Heart left ventricle (tissue), 16 donors: Measurements from ENCODE around the gene ZNF107. TPM values are rescaled to one million over a fixed set of nuclear protein-coding genes. Genes with fewer than 3 reads are reported as not detected.

ENCODE experiments used
- ATAC-seq, 4 donors: fragments of 200-7000 bp; cut with Tn5 transposase; one replicate each; pipeline ENCODE4 v1.9.1; 2020 to 2022; ENCODE audit warnings: moderate library complexity in 4 of 4, mild to moderate bottlenecking in 3 of 4, moderate number of reproducible peaks in 1 of 4
- DNase-seq, 5 donors: peaks; one replicate each; pipeline ENCODE4 v3.0.0-alpha.2; 2020
- H3K27ac ChIP-seq, 12 donors: fragments of 200-600 bp; sonication (generic) in 4 of 12; one replicate each; pipeline versions ENCODE4 v1.5.0 to v1.8.0; 2016 to 2022; ENCODE audit warnings: mild to moderate bottlenecking in 2 of 12
- H3K27me3 ChIP-seq, 9 donors: fragments of 200-600 bp; sonication (generic) in 2 of 9; one replicate each; pipeline versions ENCODE4 v1.5.1 to v1.8.0; 2016 to 2022; ENCODE audit warnings: mild to moderate bottlenecking in 3 of 9
- H3K36me3 ChIP-seq, 9 donors: fragments of 200-600 bp; sonication (generic) in 2 of 9; one replicate each; pipeline versions ENCODE4 v1.5.0 to v1.8.0; 2018 to 2022; ENCODE audit warnings: mild to moderate bottlenecking in 2 of 9
- H3K4me1 ChIP-seq, 12 donors: fragments of 200-600 bp; sonication (generic) in 4 of 12; one replicate each; pipeline versions ENCODE4 v1.5.0 to v1.8.0; 2016 to 2022; ENCODE audit warnings: mild to moderate bottlenecking in 3 of 12
- H3K4me3 ChIP-seq, 12 donors: fragments of 200-600 bp; sonication (generic) in 4 of 12; one replicate each; pipeline versions ENCODE4 v1.5.0 to v1.8.0; 2017 to 2022; ENCODE audit warnings: mild to moderate bottlenecking in 9 of 12, moderate library complexity in 4 of 12
- H3K9me3 ChIP-seq, 12 donors: fragments of 200-600 bp; sonication (generic) in 4 of 12; one replicate each; pipeline versions ENCODE4 v1.5.0 to v1.8.0; 2016 to 2022; ENCODE audit warnings: mild to moderate bottlenecking in 1 of 12
- POLR2A ChIP-seq, 2 donors: fragments of 450-650 bp; IDR thresholded peaks; one replicate each; pipeline ENCODE4 v1.6.1; 2017; ENCODE audit warnings: antibody characterized with exemption in 2 of 2, mild to moderate bottlenecking in 2 of 2, moderate library complexity in 2 of 2
- WGBS, 4 donors: extraction: QIAGEN DNeasy Blood & Tissue Kit in 2 of 4; methylation state at CpG; one replicate each; pipeline versions ENCODE4 v1.1.5 to v1.1.7; 2013 to 2018; 5-methylcytosine and 5-hydroxymethylcytosine counted together
- intact Hi-C, 10 donors: fragments of 100-400 bp; cut with DNase I; formaldehyde crosslinking; loops; one replicate each; pipeline versions ENCODE4 v1.11.1 to v1.14.2; 2022
- polyA plus RNA-seq, 2 donors: library from polyadenylated mRNA; stranded (reverse); fragments of 200-250 nt; gene quantifications; one replicate each; pipeline ENCODE4 v1.2.3, GENCODE V29; 2013
- total RNA-seq, 9 donors: library from RNA; depleted of rRNA in 2 of 9; stranded (reverse); fragments of >200 nt in 2 of 9; fragmentation: NEBNext Ultra II Directional in 3 of 9; extraction: Animal tissue kit (Norgen Biotek cat#: 25700) in 3 of 9; gene quantifications; one replicate each; pipeline versions ENCODE4 v1.1.0 to v1.2.4, GENCODE V29; 2016 to 2023
- TF ChIP-seq, protein P1 (sequence below), 12 donors: fragments of 200-600 bp; sonication (generic) in 4 of 12; IDR thresholded peaks; one replicate each; pipeline versions ENCODE4 v1.5.0 to v1.8.0; 2018 to 2022; ENCODE audit warnings: antibody characterized with exemption in 12 of 12, mild to moderate bottlenecking in 5 of 12
- donor health status: ischemic (EF 13 %, LVEDD 7.1; RV severe dilation, severe dysfunction).
- donor health status: healthy with polysubstance abuse.
- donor health status: DM: no; HTN: yes; CAD: no.
- donor health status: DM: no; HTN: no; CAD: no.
- donor health status: ischemic (EF 25% LVEDD 6.9; RV normal size, moderate dysfunction).
- donor health status: ischemic (EF 25% LVEDD 5.7; RV mildly dilated, moderate dysfunction).
- donor health status: healthy.
- donor health status: DM: yes; HTN: yes; CAD: no.
- donor health status: ischemic (EF 35%, LVEDD 5.7; RV mildly dilated, moderate dysfunction).
- donor health status: nonischemic (EF 11% LVEDD 7.7; RV severe dilation, severe dysfunction).
- donor health status: DM: yes; HTN: yes; CAD: no.
- donor health status: PGD.
- donor health status: ischemic (EF 29% LVEDD 5.4; RV normal size, mild dysfunction).
- donor health status: nonischemic (EF 23%, LVEDD 6.1; RV moderate dilation, normal function).

The ZNF107 gene
- total and polyA plus RNA-seq, 11 donors = 0.91 to 4.0 (median 1.7) TPM

DNA sequence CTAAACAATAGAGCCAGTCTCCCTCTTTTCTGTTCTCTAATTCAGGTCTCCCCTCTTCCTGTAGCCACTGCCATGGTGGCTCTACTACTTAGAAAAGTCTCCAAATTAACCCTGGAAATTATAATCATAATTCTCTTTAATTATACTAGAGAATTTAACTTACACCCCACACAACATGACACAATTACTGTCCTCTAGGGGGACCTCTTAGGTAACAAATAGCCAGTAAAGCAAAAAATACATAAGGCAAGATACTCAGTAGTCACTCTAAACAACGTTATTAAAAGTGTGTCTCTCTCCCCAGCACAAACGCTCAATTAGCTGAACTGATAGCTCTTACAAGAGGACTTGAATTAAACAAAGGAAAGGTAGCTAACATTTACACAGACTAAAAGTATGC, 44.3 kb upstream of the ZNF107 start:
- Histone ChIP-seq H3K4me3 (no peak overlapping the region), H3K27me3 (peaks cover 0 to 5% (median 0%) of the 10 kb centered on the region in 9 donors), H3K27ac (no peak overlapping the region), H3K9me3 (peaks cover 0 to 20% (median 5%) of the 10 kb centered on the region in 12 donors), H3K36me3 (no peaks in the 10 kb centered on the region), H3K4me1 (peaks cover 0 to 3% (median 0%) of the 10 kb centered on the region in 12 donors)
- 59 to 72% (median 64%) methylated on average over 2 of the region's 2 CpGs for WGBS, 4 donors
- no peak for ATAC-seq
- TF ChIP-seq, protein P1, sequence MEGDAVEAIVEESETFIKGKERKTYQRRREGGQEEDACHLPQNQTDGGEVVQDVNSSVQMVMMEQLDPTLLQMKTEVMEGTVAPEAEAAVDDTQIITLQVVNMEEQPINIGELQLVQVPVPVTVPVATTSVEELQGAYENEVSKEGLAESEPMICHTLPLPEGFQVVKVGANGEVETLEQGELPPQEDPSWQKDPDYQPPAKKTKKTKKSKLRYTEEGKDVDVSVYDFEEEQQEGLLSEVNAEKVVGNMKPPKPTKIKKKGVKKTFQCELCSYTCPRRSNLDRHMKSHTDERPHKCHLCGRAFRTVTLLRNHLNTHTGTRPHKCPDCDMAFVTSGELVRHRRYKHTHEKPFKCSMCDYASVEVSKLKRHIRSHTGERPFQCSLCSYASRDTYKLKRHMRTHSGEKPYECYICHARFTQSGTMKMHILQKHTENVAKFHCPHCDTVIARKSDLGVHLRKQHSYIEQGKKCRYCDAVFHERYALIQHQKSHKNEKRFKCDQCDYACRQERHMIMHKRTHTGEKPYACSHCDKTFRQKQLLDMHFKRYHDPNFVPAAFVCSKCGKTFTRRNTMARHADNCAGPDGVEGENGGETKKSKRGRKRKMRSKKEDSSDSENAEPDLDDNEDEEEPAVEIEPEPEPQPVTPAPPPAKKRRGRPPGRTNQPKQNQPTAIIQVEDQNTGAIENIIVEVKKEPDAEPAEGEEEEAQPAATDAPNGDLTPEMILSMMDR (IDR thresholded peaks at IDR 0.05) = no peak
- TF ChIP-seq POLR2A (IDR thresholded peaks at IDR 0.05) = no peak
- no peak for DNase-seq
- intact Hi-C loops = loop anchor here in 3 of 10 donors (2.0 to 10.0 kb wide), 4 partner anchors 297 to 1614 kb away; no protein-coding TSS in a partner anchor

DNA sequence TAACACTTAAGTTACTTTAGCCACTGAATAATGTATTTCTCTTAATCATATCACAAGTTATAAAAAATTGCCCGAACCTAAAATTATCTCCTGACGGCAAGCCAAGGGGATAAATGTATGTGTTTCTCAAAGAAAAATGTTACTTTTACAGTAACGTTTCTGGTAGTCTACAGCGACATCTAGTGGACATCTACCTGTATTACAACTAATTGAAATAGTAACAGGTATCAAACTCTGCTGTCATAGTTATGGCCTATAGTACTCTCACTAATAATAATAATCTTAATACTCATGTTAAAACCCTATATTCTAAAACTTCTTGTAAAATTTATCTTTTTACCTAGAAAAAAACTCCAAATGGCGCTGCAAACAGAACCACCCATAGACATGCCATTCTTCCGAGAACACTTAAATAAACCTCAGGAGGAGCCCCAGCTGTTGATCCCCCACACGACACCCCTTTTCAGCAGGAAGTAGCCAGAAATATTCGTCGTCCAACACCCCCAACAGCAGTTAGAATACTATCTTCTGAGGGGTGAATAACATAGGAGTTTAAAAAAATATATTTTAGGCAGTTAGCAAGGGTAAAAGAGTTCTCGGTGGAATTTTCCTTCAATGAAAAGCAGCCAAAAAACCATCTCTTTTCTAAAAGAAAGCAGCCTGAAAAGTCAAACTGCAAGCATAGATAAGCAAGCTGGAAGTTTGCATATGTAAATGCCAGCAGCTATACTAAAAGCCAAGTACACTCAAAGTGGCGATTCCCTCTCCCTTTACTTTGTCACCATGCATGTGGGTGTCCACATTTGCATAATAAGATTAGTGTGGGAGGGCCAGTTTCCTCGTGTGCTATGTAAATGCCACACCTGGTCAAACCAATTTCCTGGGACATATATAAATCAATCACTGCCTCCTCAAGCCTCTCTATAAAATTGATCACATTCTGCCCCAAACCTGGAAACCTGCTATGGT, 40.5 kb upstream of the ZNF107 start:
- Histone ChIP-seq H3K4me1 (no peaks in the 10 kb centered on the region), H3K27ac (no peak overlapping the region), H3K9me3 (peaks cover 0 to 6% (median 0%) of the 10 kb centered on the region in 12 donors), H3K27me3 (peaks cover 0 to 5% (median 0%) of the 10 kb centered on the region in 9 donors), H3K4me3 (no peak overlapping the region), H3K36me3 (no peaks in the 10 kb centered on the region)
- intact Hi-C loops = loop anchor here in 2 of 10 donors (10.0 kb wide), 2 partner anchors 301 to 1611 kb away; no protein-coding TSS in a partner anchor
- ATAC-seq = no peak
- TF ChIP-seq POLR2A (IDR thresholded peaks at IDR 0.05) = no peak
- TF ChIP-seq, protein P1 (IDR thresholded peaks at IDR 0.05) = peak; percentile 67 to 94 (median 86)
- WGBS, 4 donors = 20 to 24% (median 22%) methylated on average over 12 of the region's 12 CpGs
- no peak for DNase-seq

DNA sequence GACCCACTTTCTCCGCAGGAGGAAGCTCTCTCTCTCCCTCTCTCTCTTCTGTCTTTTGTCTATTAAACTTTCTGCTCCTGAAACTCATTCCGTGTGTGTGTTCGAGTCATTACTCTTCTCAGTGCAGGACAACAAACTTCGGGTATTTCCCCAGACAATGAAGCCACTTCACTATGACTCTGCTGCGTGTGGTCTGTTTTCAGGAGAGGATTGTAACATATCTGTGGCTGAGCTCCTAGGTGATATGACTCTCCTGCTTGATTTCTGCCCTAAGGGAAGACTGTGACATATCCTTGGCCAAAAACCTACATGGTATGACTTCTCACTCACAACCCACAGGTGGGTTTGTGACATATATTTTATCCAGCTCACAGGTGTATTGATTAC, 39.9 kb upstream of the ZNF107 start:
- Histone ChIP-seq H3K36me3 (no peaks in the 10 kb centered on the region), H3K4me3 (no peak overlapping the region), H3K27me3 (peaks cover 0 to 5% (median 0%) of the 10 kb centered on the region in 9 donors), H3K9me3 (no peaks in the 10 kb centered on the region), H3K27ac (no peak overlapping the region), H3K4me1 (no peaks in the 10 kb centered on the region)
- TF ChIP-seq POLR2A (IDR thresholded peaks at IDR 0.05) = no peak
- 53 to 64% (median 57%) methylated on average over 5 of the region's 5 CpGs for WGBS, 4 donors
- intact Hi-C loops = loop anchor here in 2 of 10 donors (10.0 kb wide), 2 partner anchors 301 to 1611 kb away; no protein-coding TSS in a partner anchor
- DNase-seq (no peak), ATAC-seq (no peak)

DNA sequence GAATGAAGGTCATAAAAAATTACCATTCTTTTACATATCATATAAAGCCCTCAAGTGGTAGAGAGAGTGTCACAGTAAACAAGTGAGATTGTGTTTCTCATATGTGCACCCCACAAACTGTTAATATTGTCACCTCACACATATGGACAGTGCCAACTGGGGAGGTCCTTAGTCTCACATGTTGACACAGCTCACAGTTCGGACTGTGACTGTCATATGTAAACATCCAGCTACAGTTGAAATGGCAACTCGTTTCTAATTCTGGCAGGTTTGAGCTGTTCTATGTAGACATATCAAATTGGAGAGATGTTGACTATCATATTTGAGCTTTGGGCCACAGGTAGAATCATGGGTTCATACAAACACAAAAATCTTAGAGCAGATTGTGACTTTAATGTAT, 39.4 kb upstream of the ZNF107 start:
- DNase-seq = no peak
- H3K27me3 ChIP-seq = peaks cover 0 to 5% (median 0%) of the 10 kb centered on the region in 9 donors
- H3K4me3 ChIP-seq = no peak overlapping the region
- H3K27ac ChIP-seq = no peak overlapping the region
- no peaks in the 10 kb centered on the region for H3K4me1 ChIP-seq
- 44 to 57% (median 50%) methylated on average over 2 of the region's 2 CpGs for WGBS, 4 donors
- intact Hi-C loops = loop anchor here in 2 of 10 donors (10.0 kb wide), 2 partner anchors 302 to 1612 kb away; no protein-coding TSS in a partner anchor
- no peak for ATAC-seq
- H3K9me3 ChIP-seq = no peaks in the 10 kb centered on the region
- H3K36me3 ChIP-seq = no peaks in the 10 kb centered on the region
- TF ChIP-seq, protein P1 (IDR thresholded peaks at IDR 0.05) = no peak
- TF ChIP-seq POLR2A (IDR thresholded peaks at IDR 0.05) = no peak
